HG03558 (cell line): ENCODE results near the gene RAPGEF3.

Experiments
- ATAC-seq: cut with Tn5 transposase; IDR thresholded peaks from one replicate; pipeline ENCODE4 v1.9.1; 2021; ENCODE audit warnings: moderate number of reproducible peaks; ENCODE audit not compliant: unreplicated experiment; ENCODE audit errors: extremely low read depth

Gene RAPGEF3

GRCh38 chr12:47778881-47779280 is 20.2 kb upstream of the RAPGEF3 start:
- ATAC-seq, result no peak

GRCh38 chr12:47777741-47778558 is 19.3 kb upstream of the RAPGEF3 start:
- ATAC-seq, result no peak

- no peak for ATAC-seq
Measured at GRCh38 chr12:47777151-47777550, 18.5 kb upstream of the RAPGEF3 start.

GRCh38 chr12:47776471-47777143 is 17.9 kb upstream of the RAPGEF3 start:
- ATAC-seq, result no peak

- ATAC-seq, result no peak
Measured at GRCh38 chr12:47775100-47775911, 16.6 kb upstream of the RAPGEF3 start.

GRCh38 chr12:47774663-47775062 is 16.0 kb upstream of the RAPGEF3 start:
- ATAC-seq, result no peak

- ATAC-seq, result no peak
Measured at GRCh38 chr12:47773858-47774580, 15.3 kb upstream of the RAPGEF3 start.

GRCh38 chr12:47773062-47773857 is 14.6 kb upstream of the RAPGEF3 start, which contains the start of gene SLC48A1:
TSS of gene SLC48A1 (plus strand) at chr12:47773238. CDS start at chr12:47773305, 67 bp downstream.
- ATAC-seq, result peak; percentile 44

- ATAC-seq, result no peak
Measured at GRCh38 chr12:47772738-47773061, 14.0 kb upstream of the RAPGEF3 start.

GRCh38 chr12:47772094-47772660 is 13.5 kb upstream of the RAPGEF3 start:
- no peak for ATAC-seq

- ATAC-seq, result no peak
Measured at GRCh38 chr12:47771304-47771703, 12.6 kb upstream of the RAPGEF3 start.

- ATAC-seq, result no peak
Measured at GRCh38 chr12:47770086-47770726, 11.5 kb upstream of the RAPGEF3 start.

- ATAC-seq, result no peak
Measured at GRCh38 chr12:47769234-47770085, 10.8 kb upstream of the RAPGEF3 start.

- no peak for ATAC-seq
Measured at GRCh38 chr12:47768323-47768811, 9.7 kb upstream of the RAPGEF3 start.

- no peak for ATAC-seq
Measured at GRCh38 chr12:47767216-47767724, 8.6 kb upstream of the RAPGEF3 start.

GRCh38 chr12:47766502-47767215 is 8.0 kb upstream of the RAPGEF3 start:
- no peak for ATAC-seq
